AG10803 (cell line): ENCODE measurements around the gene NEUROD2.
"Not testable (repeated sequence)": the region's sequence is repeated elsewhere in the genome, so short reads cannot be mapped to it uniquely, and the experiment has no call there.

ENCODE experiments used
- DNase-seq: peaks from one replicate; pipeline ENCODE4 v3.0.0; 2010; ENCODE audit warnings: low read depth
- H3K4me3 ChIP-seq: 2 replicates; pipeline ENCODE4 v1.5.1; 2011; ENCODE audit warnings: mild to moderate bottlenecking, low read length, control low read depth
- TF ChIP-seq, protein P1 (sequence below): conservative IDR thresholded peaks from 2 replicates; pipeline ENCODE4 v1.5.1; 2011; ENCODE audit warnings: mild to moderate bottlenecking, low read length, control low read depth, inconsistent platforms

Gene NEUROD2

DNA sequence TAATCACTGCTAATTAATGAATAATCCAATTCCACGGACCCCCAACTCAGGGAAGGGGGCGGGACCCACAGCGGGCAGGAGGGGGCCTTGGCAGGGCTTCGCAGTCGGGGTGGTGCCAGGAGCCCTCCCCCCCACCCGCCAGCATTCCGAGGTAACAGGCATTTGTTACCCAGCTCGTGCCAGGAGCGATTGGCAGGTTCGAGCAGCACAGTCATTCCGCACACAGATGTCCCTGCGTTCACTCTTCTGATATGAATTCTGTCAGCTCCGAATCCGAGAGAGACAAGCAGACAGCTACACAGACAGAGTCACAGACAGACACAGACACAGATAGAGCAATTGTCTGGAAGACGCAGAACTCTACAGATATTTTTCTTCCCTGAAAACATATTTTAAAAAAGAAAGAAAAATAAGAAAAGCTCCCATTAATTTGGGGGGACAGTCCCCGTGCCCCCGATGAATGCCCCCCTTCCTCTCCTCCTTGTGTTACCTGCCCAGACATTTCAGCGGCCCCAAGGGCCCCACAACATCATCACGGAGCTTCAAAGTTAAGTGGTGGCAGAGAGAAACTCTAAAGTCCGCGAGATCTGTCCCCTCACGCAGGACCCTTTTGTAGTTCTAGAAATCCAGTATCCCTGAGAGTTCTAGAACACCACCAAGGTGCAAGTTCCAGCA lies 10.2 kb downstream of the NEUROD2 start:
- TF ChIP-seq, protein P1, sequence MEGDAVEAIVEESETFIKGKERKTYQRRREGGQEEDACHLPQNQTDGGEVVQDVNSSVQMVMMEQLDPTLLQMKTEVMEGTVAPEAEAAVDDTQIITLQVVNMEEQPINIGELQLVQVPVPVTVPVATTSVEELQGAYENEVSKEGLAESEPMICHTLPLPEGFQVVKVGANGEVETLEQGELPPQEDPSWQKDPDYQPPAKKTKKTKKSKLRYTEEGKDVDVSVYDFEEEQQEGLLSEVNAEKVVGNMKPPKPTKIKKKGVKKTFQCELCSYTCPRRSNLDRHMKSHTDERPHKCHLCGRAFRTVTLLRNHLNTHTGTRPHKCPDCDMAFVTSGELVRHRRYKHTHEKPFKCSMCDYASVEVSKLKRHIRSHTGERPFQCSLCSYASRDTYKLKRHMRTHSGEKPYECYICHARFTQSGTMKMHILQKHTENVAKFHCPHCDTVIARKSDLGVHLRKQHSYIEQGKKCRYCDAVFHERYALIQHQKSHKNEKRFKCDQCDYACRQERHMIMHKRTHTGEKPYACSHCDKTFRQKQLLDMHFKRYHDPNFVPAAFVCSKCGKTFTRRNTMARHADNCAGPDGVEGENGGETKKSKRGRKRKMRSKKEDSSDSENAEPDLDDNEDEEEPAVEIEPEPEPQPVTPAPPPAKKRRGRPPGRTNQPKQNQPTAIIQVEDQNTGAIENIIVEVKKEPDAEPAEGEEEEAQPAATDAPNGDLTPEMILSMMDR, result no peak
- no peak for DNase-seq
- H3K4me3 ChIP-seq, result no peak overlapping the region

DNA sequence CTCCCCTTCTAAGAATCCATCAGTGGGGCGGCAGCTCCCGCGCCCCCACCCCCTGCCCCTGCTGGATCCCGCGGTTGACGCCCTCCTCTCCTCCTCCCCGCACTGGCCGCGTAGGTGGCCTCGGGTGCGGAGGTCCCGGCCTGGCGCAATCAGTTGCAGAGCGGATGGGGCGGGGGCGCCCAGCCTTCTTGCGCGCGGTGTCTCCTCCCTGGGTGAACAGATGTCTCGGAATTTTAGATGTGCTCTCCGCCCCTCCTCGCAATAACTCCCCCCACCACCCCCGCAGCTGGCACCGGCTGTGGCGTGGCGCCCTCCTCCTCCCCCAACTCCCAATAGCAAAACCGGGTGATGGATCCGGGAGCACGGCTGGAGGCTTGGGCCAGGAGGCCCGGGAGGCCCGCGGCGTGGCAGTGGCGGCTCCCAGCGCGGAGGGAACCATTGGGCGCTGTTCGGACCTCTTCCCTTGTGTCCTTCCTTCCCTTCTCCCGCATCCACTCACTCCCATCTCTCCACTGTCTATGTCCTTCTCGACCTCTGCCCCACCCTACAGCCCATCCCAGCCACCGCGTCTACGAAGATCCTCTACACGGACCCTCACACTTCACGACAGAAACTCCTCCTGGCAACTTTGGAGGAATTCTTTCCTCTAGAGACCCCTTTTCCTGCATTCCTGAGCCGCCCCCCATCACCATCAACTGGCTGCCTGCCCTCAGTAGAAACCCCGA lies 11.0 kb downstream of the NEUROD2 start:
- no peak overlapping the region for H3K4me3 ChIP-seq
- DNase-seq, result no peak
- TF ChIP-seq, protein P1, result no peak

DNA sequence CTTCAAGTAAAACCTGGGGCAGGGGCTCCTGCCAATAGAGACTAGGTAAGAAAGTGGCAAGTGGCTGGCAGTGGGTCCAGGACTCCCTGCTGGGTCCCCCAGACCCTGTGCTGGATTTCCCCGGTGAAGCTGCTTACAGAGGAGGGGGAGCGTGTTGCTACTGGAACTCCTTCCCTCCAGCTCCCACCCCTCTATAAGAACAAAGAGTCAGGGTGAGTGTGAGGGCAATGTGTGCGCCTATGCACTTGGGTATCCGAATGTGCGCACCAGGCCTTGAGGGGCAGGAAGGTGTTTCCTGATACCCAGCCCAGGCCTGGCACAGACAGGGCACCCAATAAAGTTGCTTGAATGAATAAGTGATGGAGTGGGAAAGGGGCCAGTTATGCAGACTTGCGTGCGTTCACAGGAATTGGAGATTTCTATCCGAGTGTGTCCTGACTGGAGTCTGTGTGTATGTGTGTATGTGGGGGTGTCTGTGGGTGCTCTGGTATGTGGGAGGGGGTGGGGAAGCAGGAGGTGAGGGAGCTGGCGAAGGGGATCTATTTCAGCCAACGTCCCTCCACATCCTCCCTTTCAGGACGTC lies 11.7 kb downstream of the NEUROD2 start:
- no peak overlapping the region for H3K4me3 ChIP-seq
- DNase-seq, result no peak
- TF ChIP-seq, protein P1, result no peak

DNA sequence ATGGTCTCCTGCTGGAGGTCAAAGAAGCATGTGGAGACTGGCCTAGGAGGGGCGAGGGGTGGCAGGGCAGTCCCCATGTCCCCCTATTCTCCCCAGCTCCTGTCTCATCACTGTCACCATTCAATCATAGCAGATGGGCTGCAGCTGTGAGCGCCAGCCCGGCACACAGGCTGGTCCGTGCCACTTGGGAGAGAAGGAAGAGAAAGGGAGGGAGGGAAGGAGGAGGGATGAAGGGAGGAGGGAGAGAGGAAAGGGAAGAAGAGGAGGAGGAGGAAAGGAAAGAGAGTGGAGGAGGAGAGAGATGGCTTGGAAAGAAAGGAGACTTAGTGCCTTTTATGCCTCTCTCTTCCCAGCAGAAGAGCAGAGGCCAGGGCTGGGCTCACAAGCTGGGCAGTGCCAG lies 12.4 kb downstream of the NEUROD2 start:
- no peak for DNase-seq
- H3K4me3 ChIP-seq, result no peak overlapping the region
- TF ChIP-seq, protein P1, result no peak

DNA sequence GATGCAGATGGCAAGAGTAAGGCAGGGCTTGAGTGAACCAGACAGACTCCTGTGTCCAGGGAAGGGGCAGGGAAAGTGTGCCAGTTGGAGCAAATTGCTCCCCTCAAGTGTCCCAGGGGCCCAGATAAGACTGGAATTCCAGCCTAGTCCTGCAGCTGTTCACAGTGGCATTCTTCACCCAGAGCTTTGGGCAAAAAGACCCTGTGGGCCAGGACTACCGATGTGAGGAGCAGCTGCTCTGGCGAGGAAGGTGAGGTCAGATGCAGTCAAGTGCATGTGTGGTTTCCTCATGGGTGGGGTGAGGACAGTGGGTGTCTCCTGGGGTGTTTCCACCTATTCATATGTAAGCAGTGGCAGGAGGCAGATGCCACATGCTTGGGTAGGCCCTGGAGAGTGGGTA lies 14.3 kb downstream of the NEUROD2 start:
- DNase-seq, result no peak
- TF ChIP-seq, protein P1, result no peak

DNA sequence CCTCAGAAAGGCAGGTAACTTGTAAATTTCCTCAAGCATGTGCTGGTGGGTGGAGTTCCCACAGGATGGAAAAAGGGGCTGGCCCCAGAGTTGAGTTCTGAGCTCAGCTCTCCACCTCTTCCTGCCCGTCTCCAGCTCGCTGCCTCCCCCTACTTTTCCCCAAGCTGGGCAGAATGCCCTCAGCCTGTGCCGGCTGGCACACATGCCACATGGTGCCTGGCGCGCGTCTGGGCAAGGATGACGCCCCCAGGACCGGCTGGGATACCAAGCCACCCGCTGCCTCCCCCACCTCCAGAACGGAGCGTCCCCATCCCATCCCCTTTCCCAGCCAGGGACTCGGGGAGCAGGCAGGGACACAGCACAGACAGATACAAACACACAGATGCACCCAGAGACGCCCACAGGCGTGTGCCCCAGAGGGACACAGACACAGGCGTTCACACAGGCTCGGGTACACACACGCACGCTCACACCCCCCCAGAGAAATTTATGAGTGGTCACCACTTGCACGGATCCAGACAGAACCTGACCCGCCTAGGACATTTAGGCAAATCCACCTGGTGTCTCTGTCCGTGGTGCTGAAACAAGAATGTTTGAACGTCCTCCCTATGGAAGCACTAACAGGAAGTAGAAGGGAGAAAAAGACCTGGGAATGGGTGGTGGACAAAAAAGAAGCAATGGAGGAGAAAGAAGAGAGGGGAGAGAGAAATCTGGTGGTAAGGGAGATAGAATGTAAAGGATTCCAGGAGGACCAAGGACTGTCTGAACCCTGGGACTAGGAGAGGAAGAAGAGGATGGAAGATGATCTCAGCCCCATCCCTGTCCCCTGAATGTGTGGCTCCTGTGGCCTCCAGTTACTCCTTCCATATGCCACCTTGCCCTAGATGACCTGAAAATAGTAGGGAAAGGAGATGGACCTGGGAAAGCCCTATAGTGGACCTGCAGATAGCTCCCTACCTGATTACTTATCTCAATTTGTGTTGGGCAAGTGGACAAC lies 15.5 kb downstream of the NEUROD2 start:
- TF ChIP-seq, protein P1, result no peak
- DNase-seq, result peak; percentile 22
- H3K4me3 ChIP-seq, result no peak overlapping the region

More for the DNA sequence above, 14.3 kb downstream of the NEUROD2 start:
- H3K4me3 ChIP-seq, result no peak overlapping the region

DNA sequence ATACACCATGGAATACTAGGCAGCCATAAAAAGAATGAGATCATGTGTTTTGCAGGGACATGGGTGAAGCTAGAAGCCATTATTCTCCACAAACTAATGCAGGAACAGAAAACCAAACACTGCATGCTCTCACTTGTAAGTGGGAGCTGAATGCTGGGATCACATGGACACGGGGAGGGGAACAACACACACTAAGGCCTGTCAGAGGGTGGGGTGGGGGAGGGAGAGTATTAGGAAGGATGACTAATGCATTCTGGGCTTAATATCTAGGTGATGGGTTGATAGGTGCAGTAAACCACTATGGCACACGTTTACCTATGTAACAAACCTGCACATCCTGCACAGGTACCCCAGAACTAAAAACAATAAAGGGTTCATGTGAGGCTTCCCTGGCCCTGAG lies 17.5 kb downstream of the NEUROD2 start:
- not testable (repeated sequence) for DNase-seq, H3K4me3 ChIP-seq
